Measurements from ENCODE around the gene LCE1F. TPM values are rescaled to one million over a fixed set of nuclear protein-coding genes. Genes with fewer than 3 reads are reported as not detected.

The LCE1F gene
- total and polyA plus RNA-seq, 12 donors, result not detected

DNA sequence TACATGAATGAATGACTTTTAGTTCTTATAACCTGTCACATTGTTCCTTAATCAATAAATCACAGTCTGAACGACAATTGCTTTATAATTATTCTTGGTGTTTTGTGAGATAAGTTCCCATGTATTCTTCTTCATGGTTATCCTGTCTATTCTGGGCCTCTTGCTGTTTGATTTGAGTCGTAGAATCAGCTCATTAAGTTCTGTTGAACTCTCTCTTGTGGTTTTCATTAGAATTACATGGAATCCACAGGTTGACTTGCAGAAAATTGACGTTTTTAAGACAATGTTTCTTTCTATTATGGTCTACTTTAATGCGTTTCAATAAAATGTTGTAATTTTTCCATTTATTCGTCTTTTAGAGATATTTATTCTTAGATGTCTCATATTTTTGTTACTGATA, 48.4 kb downstream of the LCE1F start:
- DNase-seq, result no peak
- Histone ChIP-seq H3K9me3 (replicated peaks in 1 of 3) (no peaks in the 10 kb centered on the region), H3K27ac (no peak overlapping the region), H3K4me1 (replicated peaks in 1 of 2) (no peaks in the 10 kb centered on the region), H3K4me3 (no peak overlapping the region), H3K36me3 (replicated peaks in 1 of 2) (no peaks in the 10 kb centered on the region), H3K27me3 (no peaks in the 10 kb centered on the region)
- TF ChIP-seq, protein P1, sequence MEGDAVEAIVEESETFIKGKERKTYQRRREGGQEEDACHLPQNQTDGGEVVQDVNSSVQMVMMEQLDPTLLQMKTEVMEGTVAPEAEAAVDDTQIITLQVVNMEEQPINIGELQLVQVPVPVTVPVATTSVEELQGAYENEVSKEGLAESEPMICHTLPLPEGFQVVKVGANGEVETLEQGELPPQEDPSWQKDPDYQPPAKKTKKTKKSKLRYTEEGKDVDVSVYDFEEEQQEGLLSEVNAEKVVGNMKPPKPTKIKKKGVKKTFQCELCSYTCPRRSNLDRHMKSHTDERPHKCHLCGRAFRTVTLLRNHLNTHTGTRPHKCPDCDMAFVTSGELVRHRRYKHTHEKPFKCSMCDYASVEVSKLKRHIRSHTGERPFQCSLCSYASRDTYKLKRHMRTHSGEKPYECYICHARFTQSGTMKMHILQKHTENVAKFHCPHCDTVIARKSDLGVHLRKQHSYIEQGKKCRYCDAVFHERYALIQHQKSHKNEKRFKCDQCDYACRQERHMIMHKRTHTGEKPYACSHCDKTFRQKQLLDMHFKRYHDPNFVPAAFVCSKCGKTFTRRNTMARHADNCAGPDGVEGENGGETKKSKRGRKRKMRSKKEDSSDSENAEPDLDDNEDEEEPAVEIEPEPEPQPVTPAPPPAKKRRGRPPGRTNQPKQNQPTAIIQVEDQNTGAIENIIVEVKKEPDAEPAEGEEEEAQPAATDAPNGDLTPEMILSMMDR (IDR thresholded peaks at IDR 0.05), result no peak
- TF ChIP-seq POLR2A (IDR thresholded peaks at IDR 0.05), result no peak
- 37 to 45% (median 40%) methylated on average over 5 of the region's 5 CpGs for WGBS, 4 donors
- intact Hi-C loops (cut with DNase I), result no loop called here

GRCh38 chr1:152824964-152825363, 50.0 kb downstream of the LCE1F start:
- H3K4me3 ChIP-seq, result no peak overlapping the region
- H3K4me1 ChIP-seq (replicated peaks in 1 of 2), result no peaks in the 10 kb centered on the region
- no peaks in the 10 kb centered on the region for H3K27me3 ChIP-seq
- TF ChIP-seq, protein P1 (IDR thresholded peaks at IDR 0.05), result no peak
- TF ChIP-seq POLR2A (IDR thresholded peaks at IDR 0.05), result no peak
- H3K27ac ChIP-seq, result no peak overlapping the region
- H3K9me3 ChIP-seq (replicated peaks in 1 of 3), result no peaks in the 10 kb centered on the region
- DNase-seq, result no peak
- no peaks in the 10 kb centered on the region for H3K36me3 ChIP-seq (replicated peaks in 1 of 2)
- intact Hi-C loops (cut with DNase I), result no loop called here

Other genes starting within 250 kb of the LCE1F start
- gene LCE3E, start 208.4 kb upstream of the LCE1F start, total RNA-seq, result not detected
- not detected for gene LCE3E, start 208.4 kb upstream of the LCE1F start, polyA plus RNA-seq
- gene LCE3D, start 194.6 kb upstream of the LCE1F start, total RNA-seq, result not detected
- not detected for gene LCE3D, start 194.6 kb upstream of the LCE1F start, polyA plus RNA-seq
- gene LCE3C, start 174.9 kb upstream of the LCE1F start, total RNA-seq, result not detected
- not detected for gene LCE3C, start 174.9 kb upstream of the LCE1F start, polyA plus RNA-seq
- gene LCE3B, start 161.3 kb upstream of the LCE1F start, total RNA-seq, result not detected
- not detected for gene LCE3B, start 161.3 kb upstream of the LCE1F start, polyA plus RNA-seq
- gene LCE3A, start 152.0 kb upstream of the LCE1F start, total RNA-seq, result not detected
- not detected for gene LCE3A, start 152.0 kb upstream of the LCE1F start, polyA plus RNA-seq
- gene LCE2D, start 111.8 kb upstream of the LCE1F start, total RNA-seq, result not detected
- gene LCE2D, start 111.8 kb upstream of the LCE1F start, polyA plus RNA-seq, result not detected
- gene LCE2C, start 99.9 kb upstream of the LCE1F start, total RNA-seq, result not detected
- not detected for gene LCE2C, start 99.9 kb upstream of the LCE1F start, polyA plus RNA-seq
- not detected for gene LCE2B, start 89.0 kb upstream of the LCE1F start, total RNA-seq
- not detected for gene LCE2B, start 89.0 kb upstream of the LCE1F start, polyA plus RNA-seq
- not detected for gene LCE2A, start 76.8 kb upstream of the LCE1F start, total RNA-seq
- not detected for gene LCE2A, start 76.8 kb upstream of the LCE1F start, polyA plus RNA-seq
- not detected for gene LCE4A, start 67.0 kb upstream of the LCE1F start, total RNA-seq
- gene LCE4A, start 67.0 kb upstream of the LCE1F start, polyA plus RNA-seq, result not detected
- gene KPRP, start 17.1 kb upstream of the LCE1F start, total RNA-seq, result not detected
- gene KPRP, start 17.1 kb upstream of the LCE1F start, polyA plus RNA-seq, result not detected
- gene LCE1E, start 11.1 kb downstream of the LCE1F start, total RNA-seq, result not detected
- gene LCE1E, start 11.1 kb downstream of the LCE1F start, polyA plus RNA-seq, result not detected
- gene LCE1D, start 21.6 kb downstream of the LCE1F start, total RNA-seq, result not detected
- gene LCE1D, start 21.6 kb downstream of the LCE1F start, polyA plus RNA-seq, result not detected
- gene LCE1C, start 31.5 kb downstream of the LCE1F start, total RNA-seq, result not detected
- gene LCE1C, start 31.5 kb downstream of the LCE1F start, polyA plus RNA-seq, result not detected
- not detected for gene LCE1B, start 36.8 kb downstream of the LCE1F start, total RNA-seq
- not detected for gene LCE1B, start 36.8 kb downstream of the LCE1F start, polyA plus RNA-seq
- not detected for gene LCE1A, start 52.3 kb downstream of the LCE1F start, total RNA-seq
- not detected for gene LCE1A, start 52.3 kb downstream of the LCE1F start, polyA plus RNA-seq
- gene LCE6A, start 67.7 kb downstream of the LCE1F start, total RNA-seq, result not detected
- gene LCE6A, start 67.7 kb downstream of the LCE1F start, polyA plus RNA-seq, result not detected
- not detected for gene LCE7A, start 84.9 kb downstream of the LCE1F start, total RNA-seq
- not detected for gene LCE7A, start 84.9 kb downstream of the LCE1F start, polyA plus RNA-seq
- gene SMCP, start 103.2 kb downstream of the LCE1F start, total RNA-seq, result not detected
- gene SMCP, start 103.2 kb downstream of the LCE1F start, polyA plus RNA-seq, result not detected
- not detected for gene IVL, start 133.4 kb downstream of the LCE1F start, total RNA-seq
- gene IVL, start 133.4 kb downstream of the LCE1F start, polyA plus RNA-seq, result under 1 TPM in 2 of 3 donors, not detected in 1; 0.16 to 0.30 TPM
- not detected for gene SPRR5, start 172.1 kb downstream of the LCE1F start, total RNA-seq
- gene SPRR5, start 172.1 kb downstream of the LCE1F start, polyA plus RNA-seq, result not detected
- gene SPRR4, start 195.5 kb downstream of the LCE1F start, total RNA-seq, result not detected
- not detected for gene SPRR4, start 195.5 kb downstream of the LCE1F start, polyA plus RNA-seq
- not detected for gene SPRR1A, start 208.9 kb downstream of the LCE1F start, total RNA-seq
- gene SPRR1A, start 208.9 kb downstream of the LCE1F start, polyA plus RNA-seq, result not detected
- gene SPRR3, start 226.6 kb downstream of the LCE1F start, total RNA-seq, result under 1 TPM in 1 of 9 donors, not detected in 8; 0.67 TPM
- gene SPRR3, start 226.6 kb downstream of the LCE1F start, polyA plus RNA-seq, result 1 to 10 TPM; 2.2 to 6.1 (median 2.9) TPM

Measured in adrenal gland (tissue), 12 donors.